Fibroblast of skin of scalp (primary cell): ENCODE measurements around the gene CAMKV.

ENCODE experiments used
- DNase-seq: peaks from one replicate; pipeline ENCODE4 v3.0.0-alpha.2; 2013

Gene CAMKV

DNA sequence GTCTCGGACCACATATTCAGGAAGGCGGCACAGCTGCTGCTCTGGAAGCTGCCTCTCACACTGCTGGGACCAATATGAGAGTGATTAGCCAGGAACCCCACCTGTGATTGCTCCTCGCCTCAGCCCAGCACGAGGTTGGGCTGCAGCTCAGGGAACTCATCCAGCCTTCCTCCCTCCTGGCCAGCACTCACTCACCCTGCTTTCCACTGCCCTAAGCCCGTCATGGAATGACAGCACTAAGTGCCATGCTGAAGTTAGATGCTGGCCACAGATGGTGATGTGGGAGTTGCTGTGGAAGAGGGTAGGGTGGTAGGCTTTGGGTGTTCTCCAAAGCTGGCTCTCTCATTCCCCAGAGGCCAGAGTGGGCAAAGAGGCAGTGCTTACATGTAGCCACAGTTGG lies 26.6 kb upstream of the CAMKV start:
- DNase-seq: no peak

- no peak for DNase-seq
These were observed 26.1 kb upstream of the CAMKV start for GRCh38 chr3:49895791-49896190.

DNA sequence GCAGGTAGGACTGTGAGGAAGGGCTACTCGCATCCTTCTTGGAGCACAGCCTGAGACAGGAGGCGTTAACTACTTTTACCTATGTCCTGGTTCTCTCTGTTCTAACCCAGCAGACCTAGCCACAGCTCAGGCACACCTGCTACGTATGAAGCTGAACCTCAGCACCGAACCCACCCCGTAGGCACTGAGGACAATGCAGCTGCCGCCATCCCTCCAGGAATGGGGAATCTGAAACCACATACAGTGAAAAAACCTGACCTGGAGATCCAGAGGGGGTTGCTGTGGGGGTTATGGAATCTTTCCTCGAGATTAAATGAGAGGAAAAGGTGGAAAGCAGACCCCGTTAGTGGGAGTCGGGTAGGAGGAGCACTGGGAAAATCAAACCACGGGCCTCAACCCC lies 19.6 kb upstream of the CAMKV start:
- DNase-seq: no peak

DNA sequence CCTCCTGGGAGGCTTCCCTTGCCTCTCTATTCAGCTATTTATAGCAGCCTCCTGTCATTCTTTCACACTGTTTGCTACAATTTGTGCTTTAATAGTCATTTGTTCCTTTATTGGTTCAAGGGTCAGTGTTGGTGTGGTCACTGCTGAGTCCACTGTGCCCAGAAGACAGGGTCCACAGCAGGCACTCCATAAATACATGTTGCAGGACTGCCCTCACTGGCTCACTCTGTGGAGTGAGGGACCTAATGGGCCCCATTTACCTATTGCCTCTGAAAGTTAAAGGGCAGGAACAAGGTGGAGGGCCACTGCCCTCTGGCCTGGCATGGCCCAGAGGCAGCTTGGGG lies 17.2 kb upstream of the CAMKV start:
- no peak for DNase-seq

DNA sequence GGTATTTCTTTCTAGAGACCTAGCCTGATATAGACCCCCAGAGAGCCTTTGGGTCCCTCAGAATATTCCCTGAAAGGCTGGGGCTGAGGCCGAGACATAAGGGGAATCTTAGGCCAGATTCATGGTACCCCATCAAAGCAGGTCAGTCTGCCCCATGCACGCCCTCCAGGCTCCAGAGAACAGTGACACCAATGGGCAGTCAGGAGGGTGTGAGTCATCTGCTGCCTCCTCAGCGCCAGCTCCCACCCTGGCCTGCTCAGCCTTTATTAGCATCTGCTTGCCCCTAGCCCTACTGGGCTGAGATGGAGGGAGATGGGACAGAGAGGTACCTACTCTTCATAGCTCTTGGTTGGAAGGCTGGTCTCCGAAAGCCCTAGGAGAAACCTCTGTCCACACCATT lies 14.3 kb upstream of the CAMKV start:
- DNase-seq: no peak

GRCh38 chr3:49882166-49882565 lies 12.5 kb upstream of the CAMKV start:
- DNase-seq: no peak

DNA sequence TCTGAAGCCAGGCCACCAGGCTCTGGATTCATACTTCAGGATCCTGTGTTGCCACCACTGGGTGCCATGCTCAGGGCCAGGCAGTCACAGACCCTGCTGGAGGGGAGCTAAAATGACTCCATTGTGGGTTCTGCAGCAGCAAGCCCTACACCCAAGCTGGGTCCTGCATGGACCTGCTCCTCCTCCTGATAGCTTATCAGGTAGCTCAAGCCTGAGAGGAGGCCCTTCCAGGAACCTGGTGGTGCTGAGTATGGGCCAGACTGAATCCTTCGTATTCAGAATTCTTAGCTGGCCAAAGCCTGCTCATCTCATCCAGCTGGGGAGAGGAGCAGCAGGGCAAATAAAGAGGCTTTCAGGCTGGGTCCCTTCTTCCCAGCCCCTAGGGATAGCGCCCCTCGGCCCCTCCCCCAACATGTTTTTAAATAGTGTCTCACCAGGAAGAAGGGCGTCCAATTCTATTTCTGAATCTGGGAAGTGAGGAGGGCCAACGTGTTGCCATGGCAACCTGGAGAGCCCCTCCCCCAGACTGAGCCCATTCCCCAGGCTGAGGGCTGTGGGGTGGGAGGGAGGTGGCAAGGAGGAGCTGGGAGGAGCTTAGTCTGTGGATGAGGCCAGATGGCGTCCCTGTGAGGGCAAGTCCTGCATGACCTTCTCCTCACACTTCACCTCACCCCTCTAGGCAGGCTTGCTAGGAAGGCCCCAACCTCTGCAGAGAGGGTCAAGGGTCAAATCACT lies 11.0 kb upstream of the CAMKV start:
- DNase-seq: no peak

DNA sequence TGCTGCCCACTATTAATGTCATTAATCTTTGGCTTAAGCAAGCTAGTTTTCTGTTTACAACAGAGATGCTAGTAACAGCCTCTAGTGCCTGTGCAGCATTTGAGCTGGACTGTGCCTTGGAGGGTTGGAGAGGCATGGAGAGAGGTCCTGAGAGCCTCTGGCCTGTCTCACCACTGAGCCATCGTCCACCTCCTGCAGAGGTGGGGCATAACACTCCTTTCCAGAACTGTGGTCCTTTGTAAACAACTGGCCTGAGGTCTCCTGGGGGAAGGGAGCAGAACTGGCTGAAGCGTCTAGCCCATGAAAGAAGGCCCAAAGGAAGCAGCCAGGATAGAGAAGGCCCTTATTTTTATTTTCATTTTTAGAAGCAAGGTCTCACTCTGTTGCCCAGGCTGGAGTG lies 10.0 kb upstream of the CAMKV start:
- DNase-seq: no peak

DNA sequence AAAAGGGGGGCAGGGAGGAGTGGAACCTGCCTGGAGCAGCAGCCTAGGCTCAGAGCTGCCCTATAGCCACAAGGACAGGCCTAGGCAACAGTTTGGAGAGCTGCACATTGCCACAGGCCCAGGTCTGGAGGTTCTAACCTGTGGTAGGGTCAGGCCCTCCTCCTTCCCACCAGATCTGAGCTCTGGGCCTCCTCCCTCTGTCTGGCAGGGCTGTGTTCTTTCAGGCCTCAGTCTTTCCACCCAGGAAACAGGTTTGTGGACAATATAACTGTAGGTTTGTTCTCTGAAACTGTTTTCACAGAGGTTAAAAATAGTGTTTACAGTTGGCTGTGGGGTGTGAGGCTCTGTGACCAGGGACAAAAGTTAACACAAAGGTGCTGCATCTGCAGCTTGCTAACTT lies 9.0 kb upstream of the CAMKV start:
- no peak for DNase-seq

DNA sequence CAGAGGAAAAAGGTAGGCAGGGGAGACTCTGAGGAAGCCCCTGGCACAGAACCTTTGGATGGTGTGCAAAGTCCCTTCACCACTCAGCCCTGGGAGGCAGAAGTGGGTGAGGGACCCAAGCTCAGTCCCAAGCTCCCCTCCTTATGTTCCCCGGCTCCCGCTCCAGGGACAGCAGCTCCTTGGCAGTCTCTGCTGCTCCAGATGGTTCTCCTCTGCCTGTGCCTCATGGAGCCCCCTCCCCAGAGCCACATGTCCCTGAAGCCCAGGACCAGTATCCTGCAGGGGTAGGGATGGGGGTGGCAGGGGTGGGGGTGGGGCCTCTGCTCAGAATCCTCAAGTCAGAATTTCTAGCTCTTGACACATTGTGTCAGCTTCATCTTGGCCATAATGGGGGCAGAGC lies 8.0 kb upstream of the CAMKV start:
- DNase-seq: no peak

GRCh38 chr3:49876567-49876966 lies 6.9 kb upstream of the CAMKV start:
- no peak for DNase-seq

GRCh38 chr3:49873623-49874022 lies 3.9 kb upstream of the CAMKV start:
- DNase-seq: no peak

DNA sequence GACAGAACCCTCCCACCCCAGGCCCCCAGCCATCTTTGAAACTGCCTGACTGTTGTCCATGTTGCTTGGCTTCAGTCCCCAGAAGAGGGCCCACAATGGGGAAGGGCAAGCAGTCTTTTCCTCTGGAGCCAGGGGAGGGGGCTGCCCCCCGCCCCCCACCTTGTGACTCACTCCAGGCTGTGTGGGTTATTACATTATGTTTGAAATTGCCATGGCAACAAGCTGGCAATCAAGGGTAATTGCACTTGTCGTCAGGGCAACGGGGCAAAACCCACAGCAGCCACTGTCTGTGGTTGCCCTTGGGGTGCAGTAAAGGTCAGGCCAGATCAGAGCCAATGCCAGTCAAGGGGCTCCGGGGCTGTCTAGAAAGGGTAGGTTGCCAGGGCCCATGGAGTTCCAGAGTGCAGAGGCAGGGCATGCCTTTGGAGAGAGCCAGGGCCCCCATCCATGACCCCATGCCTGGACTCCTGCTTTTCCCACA lies 3.1 kb upstream of the CAMKV start:
- DNase-seq: no peak

GRCh38 chr3:49871531-49872153 lies 1.9 kb upstream of the CAMKV start:
- DNase-seq: no peak

DNA sequence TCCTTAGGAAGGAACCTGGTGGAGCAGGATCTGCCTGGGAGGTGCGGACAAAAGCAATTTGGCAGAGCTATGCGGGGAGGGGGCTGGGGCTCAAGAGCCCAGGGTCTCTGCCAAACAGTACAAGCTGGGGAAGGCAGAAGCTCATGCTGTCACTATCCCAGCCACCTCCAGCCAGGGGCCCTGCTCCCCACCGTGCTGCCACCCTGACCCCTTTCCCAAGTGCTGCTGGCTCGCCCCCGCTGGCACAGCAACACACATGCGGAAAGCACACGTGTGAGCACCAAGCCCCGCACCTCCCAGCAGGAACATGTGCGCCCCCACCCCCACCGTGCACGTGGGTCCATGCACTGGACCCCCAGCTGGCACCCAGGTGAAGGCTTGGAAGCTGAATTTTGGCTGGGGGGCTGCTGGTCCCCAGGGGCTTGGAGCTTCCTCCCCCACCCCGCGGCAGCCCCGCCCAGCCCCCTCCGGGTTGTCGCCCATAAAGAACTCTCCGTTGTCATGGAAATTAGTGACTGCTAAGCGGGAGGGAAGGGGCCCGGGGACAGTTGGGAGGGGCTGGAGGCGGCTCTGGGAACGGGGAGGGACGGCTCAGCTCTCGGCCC lies 742 bp downstream of the CAMKV start:
- no peak for DNase-seq

DNA sequence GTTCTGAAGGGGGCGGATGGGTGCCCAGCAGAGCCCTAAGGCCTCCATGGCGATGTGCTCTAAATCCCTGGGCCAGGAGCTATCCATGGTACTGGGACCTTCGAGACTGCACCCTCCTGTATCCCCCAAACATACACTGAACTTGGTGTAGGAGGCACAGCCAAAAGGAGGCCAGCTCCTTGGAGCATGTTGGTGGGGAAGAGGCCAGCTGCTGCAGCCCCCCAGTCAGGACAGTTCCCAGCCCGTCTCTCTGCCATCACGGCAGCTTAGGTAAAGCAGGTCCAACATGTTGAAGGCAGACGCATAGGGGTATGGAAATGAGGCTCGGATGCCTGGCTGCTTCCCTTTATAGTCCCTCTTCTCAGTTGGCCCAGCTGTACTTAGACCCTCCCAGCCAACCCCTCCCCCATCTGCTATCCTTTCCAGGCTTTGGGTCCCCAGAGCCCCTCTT lies 1.8 kb downstream of the CAMKV start:
- peak; percentile 50 for DNase-seq

GRCh38 chr3:49867400-49867799 lies 2.3 kb downstream of the CAMKV start:
- no peak for DNase-seq

DNA sequence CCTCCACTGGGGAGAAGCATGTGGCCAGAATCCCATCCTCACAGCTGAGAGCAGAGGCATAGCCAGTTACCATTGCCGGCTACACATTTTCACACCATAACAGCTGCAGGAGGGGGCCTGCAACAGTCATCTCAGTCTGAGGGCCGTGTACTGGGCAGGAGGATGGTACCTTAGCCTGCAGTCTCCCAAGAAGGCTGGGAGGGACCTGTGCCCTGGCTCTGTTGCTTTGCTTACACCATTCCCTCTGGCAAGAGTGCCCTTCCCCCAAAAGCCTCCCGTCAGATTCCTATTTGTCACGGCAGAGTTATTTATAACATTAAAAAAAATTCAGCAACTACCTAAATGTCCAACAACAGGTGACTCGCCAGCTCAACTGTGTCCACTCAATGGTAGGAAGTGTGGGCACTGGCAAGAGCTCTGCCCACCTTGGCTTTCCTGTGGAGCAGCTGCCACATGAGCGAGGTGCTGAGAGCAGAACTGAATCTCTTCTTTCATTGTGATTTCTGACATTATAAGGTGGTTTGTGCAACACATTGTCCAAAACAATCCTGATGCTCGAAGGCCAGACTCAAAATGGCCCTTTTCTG lies 4.4 kb downstream of the CAMKV start:
- DNase-seq: no peak

DNA sequence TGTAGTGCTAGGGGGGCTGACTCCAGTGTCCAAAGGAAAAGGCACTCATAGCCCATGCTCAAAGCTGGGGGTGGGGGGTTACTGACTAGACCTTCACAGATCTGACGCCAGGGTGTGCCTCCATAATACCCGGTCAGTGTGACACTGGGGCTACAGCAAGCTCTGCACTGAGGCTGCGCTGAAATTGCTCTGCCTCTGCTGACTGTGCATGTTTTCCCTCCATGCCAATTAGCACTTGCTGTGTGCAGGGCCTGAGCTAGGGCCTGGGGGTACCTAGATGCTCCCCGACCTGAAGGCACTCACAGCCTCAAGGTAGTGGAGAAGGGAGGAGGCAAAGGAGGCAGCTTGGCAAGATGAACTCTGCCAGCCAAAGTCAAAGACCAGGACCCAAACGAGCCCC lies 5.2 kb downstream of the CAMKV start:
- DNase-seq: no peak

GRCh38 chr3:49859576-49860305 lies 10.0 kb downstream of the CAMKV start:
- no peak for DNase-seq

GRCh38 chr3:49856181-49857005 lies 13.3 kb downstream of the CAMKV start, which contains the start of gene TRAIP:
Gene TRAIP, minus strand, starts transcription at chr3:49856564. Its CDS starts 111 bp downstream, at chr3:49856453.
- peak; percentile 92 for DNase-seq

GRCh38 chr3:49855662-49856061 lies 14.0 kb downstream of the CAMKV start:
- DNase-seq: no peak
